ENCODE measurements around the gene MTUS2.

GRCh38 chr13:28958441-28958840 lies 138.3 kb downstream of the MTUS2 start:
- TF ChIP-seq POLR2AphosphoS5 (IDR thresholded peaks at IDR 0.05) (no peak), CTCF (IDR thresholded peaks at IDR 0.05) (no peak), POLR2A (IDR thresholded peaks at IDR 0.05) (no peak)

All from stomach (tissue), 4 donors.